ENCODE data around the gene ICA1L. TPM values are rescaled to one million over a fixed set of nuclear protein-coding genes. Genes with fewer than 3 reads are reported as not detected.
A peak's percentile ranks its signal among the peaks of the same experiment; 100 is the strongest.
"Not testable (repeated sequence)": the region's sequence is repeated elsewhere in the genome, so short reads cannot be mapped to it uniquely, and the experiment has no call there.

ICA1L gene
- total and polyA plus RNA-seq, 2 of the 4 experiments (the other 2 are of a cell fraction), result 1.7 to 1.8 TPM

DNA sequence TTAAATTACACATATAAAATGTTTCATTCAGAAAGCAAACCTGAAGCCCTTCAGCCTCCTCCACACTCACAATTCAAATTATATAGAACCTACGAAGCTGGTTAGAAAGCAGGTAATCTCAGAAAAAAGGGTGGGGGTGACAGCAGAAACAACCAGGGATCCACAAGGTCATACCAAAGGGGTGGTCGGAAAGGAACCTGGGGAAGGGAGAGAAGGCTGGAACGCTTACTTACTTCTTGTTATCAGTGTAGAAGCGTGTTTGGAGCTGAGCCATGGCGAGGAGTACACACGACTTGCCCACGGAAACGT lies 39.6 kb upstream of the ICA1L start (continued):
- TF ChIP-seq MXI1 (IDR thresholded peaks at IDR 0.05; ENCODE audit: borderline replicate concordance, low read depth, low read length), result no peak

DNA sequence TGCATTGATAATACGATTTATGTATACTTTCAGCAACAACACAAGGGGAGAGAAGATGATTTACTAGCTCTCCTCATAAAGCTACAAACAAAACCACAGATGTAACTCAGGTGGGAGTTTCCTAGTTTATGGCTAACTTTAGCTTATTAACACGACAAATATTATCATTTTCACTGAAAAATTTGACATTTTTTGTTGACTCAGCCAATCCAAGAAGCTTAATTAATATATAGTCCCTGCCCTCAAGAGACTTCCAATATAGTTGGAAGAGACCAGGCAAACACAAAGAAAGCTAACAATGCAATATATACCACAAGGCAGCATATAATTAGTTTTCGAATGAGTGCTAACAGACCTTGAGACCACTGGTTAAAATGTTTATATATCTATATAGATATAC lies 39.1 kb upstream of the ICA1L start:
- dilution Hi-C loops (cut with HindIII; ENCODE audit: low sequenced_read_pairs, unreplicated experiment) (no loop called here), intact Hi-C loops (cut with micrococcal nuclease) (no loop called here), in situ Hi-C loops (cut with MboI; ENCODE audit: low sequenced_read_pairs) (no loop called here)
- Histone ChIP-seq H3K79me1 (ENCODE audit: low read depth in 1 of 2, low read length in 2 of 2) (peaks cover 8 to 21% of the 10 kb centered on the region in 2 experiments), H3K9me3 (ENCODE audit: control insufficient read depth, insufficient read depth, low read length) (no peaks in the 10 kb centered on the region), H3K56ac (ENCODE audit: extremely low read depth, insufficient read depth, low read length) (no peak overlapping the region), H2BK120ac (ENCODE audit: low read depth, low read length) (no peak overlapping the region), H3K4me2 (ENCODE audit: low read depth, low read length) (peak overlapping the region; percentile 57; the same call in 1 of the 2 replicates), H3K27ac (ENCODE audit: insufficient read depth, low read length) (no peak overlapping the region), H3K4ac (ENCODE audit: low read depth, low read length) (no peak overlapping the region), H3K36me3 (ENCODE audit: control insufficient read depth, insufficient read depth, low read length) (0 out of 2 replicates have a peak, but pooled peaks cover 2% of the 10 kb centered on the region), H4K91ac (ENCODE audit: insufficient read depth, low read depth, low read length) (no peak overlapping the region), H2AK5ac (ENCODE audit: low read depth, low read length) (no peak overlapping the region), H2BK20ac (ENCODE audit: low read depth, low read length) (no peak overlapping the region), H3K23ac (ENCODE audit: low read depth, low read length) (peak overlapping the region; percentile 41; the same call in 1 of the 2 replicates), H2BK5ac (ENCODE audit: low read depth, low read length, poor library complexity, severe bottlenecking) (no peak overlapping the region), H2BK15ac (ENCODE audit: low read depth, low read length) (no peak overlapping the region), H3K9me1 (ENCODE audit: insufficient read depth, low read length) (no peaks in the 10 kb centered on the region), H2AFZ (replicated peaks; ENCODE audit: low read length, poor library complexity) (no peak overlapping the region), H3K4me1 (ENCODE audit: control insufficient read depth, insufficient read depth, low read length) (peaks cover 2% of the 10 kb centered on the region; the same call in 1 of the 2 replicates), H3K18ac (ENCODE audit: low read depth, low read length) (no peak overlapping the region), H4K5ac (ENCODE audit: low read depth, low read length) (no peak overlapping the region), H4K20me1 (ENCODE audit: insufficient read depth, low read length) (no peaks in the 10 kb centered on the region), H4K8ac (ENCODE audit: low read depth in 2 of 2, low read length in 2 of 2) (no peak overlapping the region), H3K14ac (replicated peaks; ENCODE audit: low read depth, low read length) (no peak overlapping the region), H3K4me3 (ENCODE audit: insufficient read depth, low read depth, low read length) (peak overlapping the region; percentile 9; the same call in 1 of the 2 replicates), H2AK9ac (replicated peaks; ENCODE audit: low read depth, low read length, poor library complexity) (no peak overlapping the region), H3K9ac (ENCODE audit: low read depth, low read length) (peak overlapping the region; percentile 94; the same call in 1 of the 2 replicates), H3K27me3 (ENCODE audit: control insufficient read depth, insufficient read depth, low read length) (no peaks in the 10 kb centered on the region)
- TF ChIP-seq, protein P1, sequence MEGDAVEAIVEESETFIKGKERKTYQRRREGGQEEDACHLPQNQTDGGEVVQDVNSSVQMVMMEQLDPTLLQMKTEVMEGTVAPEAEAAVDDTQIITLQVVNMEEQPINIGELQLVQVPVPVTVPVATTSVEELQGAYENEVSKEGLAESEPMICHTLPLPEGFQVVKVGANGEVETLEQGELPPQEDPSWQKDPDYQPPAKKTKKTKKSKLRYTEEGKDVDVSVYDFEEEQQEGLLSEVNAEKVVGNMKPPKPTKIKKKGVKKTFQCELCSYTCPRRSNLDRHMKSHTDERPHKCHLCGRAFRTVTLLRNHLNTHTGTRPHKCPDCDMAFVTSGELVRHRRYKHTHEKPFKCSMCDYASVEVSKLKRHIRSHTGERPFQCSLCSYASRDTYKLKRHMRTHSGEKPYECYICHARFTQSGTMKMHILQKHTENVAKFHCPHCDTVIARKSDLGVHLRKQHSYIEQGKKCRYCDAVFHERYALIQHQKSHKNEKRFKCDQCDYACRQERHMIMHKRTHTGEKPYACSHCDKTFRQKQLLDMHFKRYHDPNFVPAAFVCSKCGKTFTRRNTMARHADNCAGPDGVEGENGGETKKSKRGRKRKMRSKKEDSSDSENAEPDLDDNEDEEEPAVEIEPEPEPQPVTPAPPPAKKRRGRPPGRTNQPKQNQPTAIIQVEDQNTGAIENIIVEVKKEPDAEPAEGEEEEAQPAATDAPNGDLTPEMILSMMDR (conservative IDR thresholded peaks at IDR 0.05; ENCODE audit: low read depth, low read length), result no peak
- 0 out of 2 replicates have a peak, but pooled peaks have one; percentile 50 for TF ChIP-seq MAFK (IDR thresholded peaks at IDR 0.05; ENCODE audit: low read depth, low read length)
- ATAC-seq (ENCODE audit: low read depth), result no peak
- no CpG with 5 or more reads among the region's 3 CpGs for WGBS, 2 experiments (ENCODE audit: extremely low coverage in 2 of 2, insufficient read length in 1 of 2)
- BruUV-seq (replicated peaks), result no TSS peak
- ChIA-PET POLR2A (ENCODE audit: unreplicated experiment) (no interaction called here), CTCF (no interaction called here)
- no peak for DNase-seq

- H4K20me1 ChIP-seq (ENCODE audit: insufficient read depth, low read length); POLR2A ChIA-PET (ENCODE audit: unreplicated experiment); H3K4me1 ChIP-seq (ENCODE audit: control insufficient read depth, insufficient read depth, low read length); DNase-seq; H3K27me3 ChIP-seq (ENCODE audit: control insufficient read depth, insufficient read depth, low read length); H3K9me3 ChIP-seq (ENCODE audit: control insufficient read depth, insufficient read depth, low read length); H3K4ac ChIP-seq (ENCODE audit: low read depth, low read length); H2BK5ac ChIP-seq (ENCODE audit: low read depth, low read length, poor library complexity, severe bottlenecking); intact Hi-C loops (cut with micrococcal nuclease); ATAC-seq (ENCODE audit: low read depth); H3K36me3 ChIP-seq (ENCODE audit: control insufficient read depth, insufficient read depth, low read length); dilution Hi-C loops (cut with HindIII; ENCODE audit: low sequenced_read_pairs, unreplicated experiment); H4K8ac ChIP-seq (ENCODE audit: low read depth in 2 of 2, low read length in 2 of 2); H4K5ac ChIP-seq (ENCODE audit: low read depth, low read length); H3K4me3 ChIP-seq (ENCODE audit: insufficient read depth, low read depth, low read length); in situ Hi-C loops (cut with MboI; ENCODE audit: low sequenced_read_pairs); H2AK9ac ChIP-seq (replicated peaks; ENCODE audit: low read depth, low read length, poor library complexity); H4K91ac ChIP-seq (ENCODE audit: insufficient read depth, low read depth, low read length); H2BK120ac ChIP-seq (ENCODE audit: low read depth, low read length); H3K14ac ChIP-seq (replicated peaks; ENCODE audit: low read depth, low read length); H3K18ac ChIP-seq (ENCODE audit: low read depth, low read length); H3K9ac ChIP-seq (ENCODE audit: low read depth, low read length); BruUV-seq (replicated peaks); H2BK15ac ChIP-seq (ENCODE audit: low read depth, low read length); H3K9me1 ChIP-seq (ENCODE audit: insufficient read depth, low read length); CTCF ChIA-PET; H2AFZ ChIP-seq (replicated peaks; ENCODE audit: low read length, poor library complexity); H3K27ac ChIP-seq (ENCODE audit: insufficient read depth, low read length); H2BK20ac ChIP-seq (ENCODE audit: low read depth, low read length); H3K56ac ChIP-seq (ENCODE audit: extremely low read depth, insufficient read depth, low read length); H2AK5ac ChIP-seq (ENCODE audit: low read depth, low read length): not testable (repeated sequence)
- H3K4me2 ChIP-seq (ENCODE audit: low read depth, low read length), result 0 out of 2 replicates have a peak overlapping the region, but pooled peaks have one; percentile 24
- H3K79me1 ChIP-seq (ENCODE audit: low read depth in 1 of 2, low read length in 2 of 2), result peaks cover 8 to 21% of the 10 kb centered on the region in 2 experiments
- WGBS, 2 experiments (ENCODE audit: extremely low coverage in 2 of 2, insufficient read length in 1 of 2), result no CpG with 5 or more reads among the region's 5 CpGs
- H3K23ac ChIP-seq (ENCODE audit: low read depth, low read length), result peak overlapping the region; percentile 41; the same call in 1 of the 2 replicates
Observed at GRCh38 chr2:202910250-202910649, 38.7 kb upstream of the ICA1L start.

Data from IMR-90 (cell line).